CD4-positive, alpha-beta T cell treated with Interleukin-12 subunit alpha and Interleukin-12 subunit beta, for 1 hour (primary cell): ENCODE measurements around the gene NPHP4.
A peak's percentile ranks its signal among the peaks of the same experiment; 100 is the strongest.

Experiments
- DNase-seq: peaks from one replicate; pipeline ENCODE4 v3.0.0-alpha.2; 2020

The NPHP4 gene

GRCh38 chr1:5989286-5989605 lies 3.0 kb downstream of the NPHP4 start:
- DNase-seq = no peak

- DNase-seq = no peak
These were observed 3.5 kb downstream of the NPHP4 start for GRCh38 chr1:5988596-5989285.

GRCh38 chr1:5986018-5986417 lies 6.2 kb downstream of the NPHP4 start:
- no peak for DNase-seq

GRCh38 chr1:5985250-5985649 lies 7.0 kb downstream of the NPHP4 start:
- no peak for DNase-seq

GRCh38 chr1:5983361-5984103 lies 8.7 kb downstream of the NPHP4 start:
- DNase-seq = no peak

- no peak for DNase-seq
These were observed 9.4 kb downstream of the NPHP4 start for GRCh38 chr1:5982868-5983267.

GRCh38 chr1:5982276-5982675 lies 9.9 kb downstream of the NPHP4 start:
- no peak for DNase-seq

- no peak for DNase-seq
These were observed 11.2 kb downstream of the NPHP4 start for GRCh38 chr1:5981009-5981380.

GRCh38 chr1:5980314-5981008 lies 11.8 kb downstream of the NPHP4 start:
- no peak for DNase-seq

- no peak for DNase-seq
These were observed 12.5 kb downstream of the NPHP4 start for GRCh38 chr1:5979536-5980313.

GRCh38 chr1:5978452-5978851 lies 13.8 kb downstream of the NPHP4 start:
- no peak for DNase-seq

- no peak for DNase-seq
These were observed 14.5 kb downstream of the NPHP4 start for GRCh38 chr1:5977494-5978444.

GRCh38 chr1:5976726-5977493 lies 15.3 kb downstream of the NPHP4 start:
- DNase-seq = no peak

GRCh38 chr1:5976231-5976630 lies 16.0 kb downstream of the NPHP4 start:
- DNase-seq = no peak

GRCh38 chr1:5975133-5975880 lies 16.9 kb downstream of the NPHP4 start:
- DNase-seq = peak; percentile 61

- no peak for DNase-seq
These were observed 17.6 kb downstream of the NPHP4 start for GRCh38 chr1:5974631-5975030.

GRCh38 chr1:5973771-5974170 lies 18.5 kb downstream of the NPHP4 start:
- no peak for DNase-seq

GRCh38 chr1:5972198-5972520 lies 20.1 kb downstream of the NPHP4 start:
- DNase-seq = no peak

- no peak for DNase-seq
These were observed 20.6 kb downstream of the NPHP4 start for GRCh38 chr1:5971471-5972197.

- no peak for DNase-seq
These were observed 21.5 kb downstream of the NPHP4 start for GRCh38 chr1:5970610-5971273.
